HEK293T (cell line): Measurements from ENCODE around the gene NHS.

Source experiments
- L3MBTL2 ChIP-seq: fragments of 450-650 bp; conservative IDR thresholded peaks from 2 replicates; pipeline ENCODE4 v1.6.1; 2016; ENCODE audit warnings: mild to moderate bottlenecking
- SP1 ChIP-seq: fragments of 450-650 bp; IDR thresholded peaks from 2 replicates; pipeline ENCODE4 v1.6.1; 2017
- ZNF384 ChIP-seq: fragments of 450-650 bp; IDR thresholded peaks from 2 replicates; pipeline ENCODE4 v1.6.1; 2016

DNA sequence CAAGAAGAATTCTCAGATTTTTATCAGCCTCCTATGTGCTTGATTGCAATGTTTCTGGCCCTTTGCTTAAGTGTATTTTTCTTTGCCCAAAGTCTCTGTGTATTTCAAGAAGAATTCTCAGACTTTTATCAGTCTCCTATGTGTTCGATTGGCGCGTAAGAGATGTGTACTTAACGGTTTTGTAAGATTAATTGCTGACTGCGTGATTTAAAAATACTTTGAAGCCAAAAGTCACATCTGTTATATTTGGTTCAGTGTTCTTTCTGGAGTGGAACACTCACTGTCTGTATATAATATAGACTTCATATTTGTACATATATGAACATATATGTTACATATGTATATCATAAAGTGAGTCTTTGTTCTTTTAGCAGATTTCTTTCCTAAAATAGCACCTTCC, 373.7 kb downstream of the NHS start:
- no peak for TF ChIP-seq ZNF384
- no peak for TF ChIP-seq SP1
- no peak for TF ChIP-seq L3MBTL2
